IPS-NIHi7 (cell line): Measurements from ENCODE around the gene MPEG1.

ENCODE experiments used
- DNase-seq: peaks from one replicate; pipeline ENCODE4 v3.0.0; 2012; ENCODE audit warnings: mixed read lengths; ENCODE audit errors: extremely low spot score

The MPEG1 gene

GRCh38 chr11:59218893-59219292 lies 6.2 kb upstream of the MPEG1 start:
- DNase-seq, result no peak

GRCh38 chr11:59218319-59218718 lies 5.6 kb upstream of the MPEG1 start:
- no peak for DNase-seq

- no peak for DNase-seq
These were observed 4.2 kb upstream of the MPEG1 start for GRCh38 chr11:59216641-59217564.

GRCh38 chr11:59214141-59214893 lies 1.6 kb upstream of the MPEG1 start:
- DNase-seq, result no peak

- DNase-seq, result no peak
These were observed 505 bp downstream of the MPEG1 start for GRCh38 chr11:59212222-59212621.

- DNase-seq, result no peak
These were observed 3.8 kb downstream of the MPEG1 start for GRCh38 chr11:59208956-59209355.

GRCh38 chr11:59207988-59208451 lies 4.7 kb downstream of the MPEG1 start:
- peak; percentile 59 for DNase-seq

GRCh38 chr11:59206635-59207034 lies 6.1 kb downstream of the MPEG1 start:
- peak; percentile 76 for DNase-seq

- no peak for DNase-seq
These were observed 7.1 kb downstream of the MPEG1 start for GRCh38 chr11:59205648-59206047.

- DNase-seq, result no peak
These were observed 8.0 kb downstream of the MPEG1 start for GRCh38 chr11:59204746-59205145.

- peak; percentile 62 for DNase-seq
These were observed 11.4 kb downstream of the MPEG1 start for GRCh38 chr11:59201353-59201752.

GRCh38 chr11:59200423-59200746 lies 12.3 kb downstream of the MPEG1 start:
- DNase-seq, result no peak

- no peak for DNase-seq
These were observed 12.9 kb downstream of the MPEG1 start for GRCh38 chr11:59199546-59200422.

GRCh38 chr11:59198726-59199125 lies 14.0 kb downstream of the MPEG1 start:
- DNase-seq, result no peak

- DNase-seq, result no peak
These were observed 14.7 kb downstream of the MPEG1 start for GRCh38 chr11:59197991-59198390.

GRCh38 chr11:59196777-59197176 lies 15.9 kb downstream of the MPEG1 start:
- DNase-seq, result no peak

GRCh38 chr11:59195586-59195985 lies 17.1 kb downstream of the MPEG1 start:
- no peak for DNase-seq

GRCh38 chr11:59193587-59194130 lies 19.1 kb downstream of the MPEG1 start:
- DNase-seq, result no peak

- DNase-seq, result no peak
These were observed 20.2 kb downstream of the MPEG1 start for GRCh38 chr11:59192446-59193020.

- DNase-seq, result no peak
These were observed 20.8 kb downstream of the MPEG1 start for GRCh38 chr11:59191890-59192289.

GRCh38 chr11:59191095-59191494 lies 21.6 kb downstream of the MPEG1 start:
- no peak for DNase-seq
